HepG2 (cell line): ENCODE data around the gene ANAPC5.
"Not testable (repeated sequence)": the region's sequence is repeated elsewhere in the genome, so short reads cannot be mapped to it uniquely, and the experiment has no call there.

Experiments
- CHD4 ChIP-seq: fragments of 200-600 bp; sonication (generic); IDR thresholded peaks from 2 replicates; pipeline ENCODE4 v1.7.0; 2017; ENCODE audit warnings: mild to moderate bottlenecking, low read length, borderline replicate concordance
- EHMT2 ChIP-seq: fragments of 200-600 bp; sonication (generic); IDR thresholded peaks from 2 replicates; pipeline ENCODE4 v1.7.0; 2017; ENCODE audit warnings: antibody characterized with exemption, low read depth, low read length, borderline replicate concordance
- EZH2 ChIP-seq: conservative IDR thresholded peaks from 2 replicates; pipeline ENCODE4 v1.6.1; 2012; ENCODE audit warnings: mild to moderate bottlenecking, low read depth, low read length, moderate library complexity
- NFIC ChIP-seq: IDR thresholded peaks from 2 replicates; pipeline ENCODE4 v1.6.1; 2012; ENCODE audit warnings: mild to moderate bottlenecking, low read length, inconsistent platforms
- PHF21A ChIP-seq: sonication (generic); formaldehyde crosslinking; IDR thresholded peaks from 2 replicates; pipeline ENCODE4 v1.5.0; 2020; ENCODE audit warnings: mild to moderate bottlenecking, missing genetic modification reagents
- REPIN1 ChIP-seq: sonication (generic); formaldehyde crosslinking; IDR thresholded peaks from 2 replicates; pipeline ENCODE4 v1.8.0; 2022; ENCODE audit warnings: missing genetic modification reagents, low read depth, mild to moderate bottlenecking, borderline replicate concordance
- TBX2 ChIP-seq: sonication (generic); formaldehyde crosslinking; IDR thresholded peaks from 2 replicates; pipeline ENCODE4 v1.5.0; 2020; ENCODE audit warnings: missing genetic modification reagents, mild to moderate bottlenecking, borderline replicate concordance
- TP53 ChIP-seq: sonication (generic); formaldehyde crosslinking; conservative IDR thresholded peaks from 2 replicates; pipeline ENCODE4 v1.4.0; 2020; ENCODE audit warnings: missing genetic modification reagents
- ZNF20 ChIP-seq: sonication (generic); formaldehyde crosslinking; IDR thresholded peaks from 2 replicates; pipeline ENCODE4 v1.4.0; 2020; ENCODE audit warnings: mild to moderate bottlenecking, moderate library complexity, missing genetic modification reagents
- ZNF274 ChIP-seq: sonication (generic); formaldehyde crosslinking; IDR thresholded peaks from 2 replicates; pipeline ENCODE4 v1.5.1; 2020; ENCODE audit warnings: mild to moderate bottlenecking, missing genetic modification reagents
- TF ChIP-seq, protein P1 (sequence below), 2 experiments: sonication (generic) in 1 of 2; formaldehyde crosslinking in 1 of 2; IDR thresholded peaks; 2 replicates each; pipeline versions ENCODE4 v1.5.1 to v1.6.1; 2011 to 2020; ENCODE audit warnings: borderline replicate concordance in 1 of 2, low read depth in 1 of 2, low read length in 1 of 2, mild to moderate bottlenecking in 1 of 2, missing genetic modification reagents in 1 of 2, moderate library complexity in 1 of 2
- TF ChIP-seq, protein P2 (sequence below): sonication (generic); formaldehyde crosslinking; IDR thresholded peaks from 2 replicates; pipeline ENCODE4 v1.4.0; 2020; ENCODE audit warnings: missing genetic modification reagents
- TF ChIP-seq, protein P3 (sequence below): sonication (generic); formaldehyde crosslinking; IDR thresholded peaks from 2 replicates; pipeline ENCODE4 v1.5.0; 2020; ENCODE audit warnings: mild to moderate bottlenecking, missing genetic modification reagents, moderate library complexity

DNA sequence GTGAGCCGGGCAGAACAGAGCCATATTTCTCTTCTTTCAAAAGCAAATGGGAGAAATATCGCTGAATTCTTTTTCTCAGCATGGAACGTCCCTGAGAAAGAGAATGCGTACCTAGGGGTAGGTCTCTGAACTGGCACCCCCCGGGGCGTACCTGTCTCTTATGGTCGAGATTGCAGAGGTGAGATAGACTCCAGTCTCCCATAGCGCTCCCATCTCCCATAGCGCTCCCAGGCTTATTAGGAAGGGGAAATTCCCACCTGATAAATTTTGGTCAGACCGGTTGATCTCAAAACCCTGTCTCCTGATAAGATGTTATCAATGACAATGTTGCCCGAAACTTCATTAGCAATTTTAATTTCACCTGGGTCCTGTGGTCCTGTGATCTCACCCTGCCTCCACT, 71.7 kb downstream of the ANAPC5 start:
- not testable (repeated sequence) for TF ChIP-seq TP53 (CRISPR knock-in tag); EHMT2; ZNF20; EZH2; PHF21A (CRISPR knock-in tag); REPIN1 (CRISPR knock-in tag); ZNF274 (CRISPR knock-in tag); NFIC; TBX2 (CRISPR knock-in tag); CHD4
- TF ChIP-seq, protein P1, sequence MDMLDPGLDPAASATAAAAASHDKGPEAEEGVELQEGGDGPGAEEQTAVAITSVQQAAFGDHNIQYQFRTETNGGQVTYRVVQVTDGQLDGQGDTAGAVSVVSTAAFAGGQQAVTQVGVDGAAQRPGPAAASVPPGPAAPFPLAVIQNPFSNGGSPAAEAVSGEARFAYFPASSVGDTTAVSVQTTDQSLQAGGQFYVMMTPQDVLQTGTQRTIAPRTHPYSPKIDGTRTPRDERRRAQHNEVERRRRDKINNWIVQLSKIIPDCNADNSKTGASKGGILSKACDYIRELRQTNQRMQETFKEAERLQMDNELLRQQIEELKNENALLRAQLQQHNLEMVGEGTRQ (IDR thresholded peaks at IDR 0.05; ENCODE audit: low read depth, low read length) = not testable (repeated sequence)
- TF ChIP-seq, protein P1 (CRISPR knock-in tag; IDR thresholded peaks at IDR 0.05; ENCODE audit: borderline replicate concordance) = not testable (repeated sequence)
- TF ChIP-seq, protein P2, sequence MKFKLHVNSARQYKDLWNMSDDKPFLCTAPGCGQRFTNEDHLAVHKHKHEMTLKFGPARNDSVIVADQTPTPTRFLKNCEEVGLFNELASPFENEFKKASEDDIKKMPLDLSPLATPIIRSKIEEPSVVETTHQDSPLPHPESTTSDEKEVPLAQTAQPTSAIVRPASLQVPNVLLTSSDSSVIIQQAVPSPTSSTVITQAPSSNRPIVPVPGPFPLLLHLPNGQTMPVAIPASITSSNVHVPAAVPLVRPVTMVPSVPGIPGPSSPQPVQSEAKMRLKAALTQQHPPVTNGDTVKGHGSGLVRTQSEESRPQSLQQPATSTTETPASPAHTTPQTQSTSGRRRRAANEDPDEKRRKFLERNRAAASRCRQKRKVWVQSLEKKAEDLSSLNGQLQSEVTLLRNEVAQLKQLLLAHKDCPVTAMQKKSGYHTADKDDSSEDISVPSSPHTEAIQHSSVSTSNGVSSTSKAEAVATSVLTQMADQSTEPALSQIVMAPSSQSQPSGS = not testable (repeated sequence)
- TF ChIP-seq, protein P3, sequence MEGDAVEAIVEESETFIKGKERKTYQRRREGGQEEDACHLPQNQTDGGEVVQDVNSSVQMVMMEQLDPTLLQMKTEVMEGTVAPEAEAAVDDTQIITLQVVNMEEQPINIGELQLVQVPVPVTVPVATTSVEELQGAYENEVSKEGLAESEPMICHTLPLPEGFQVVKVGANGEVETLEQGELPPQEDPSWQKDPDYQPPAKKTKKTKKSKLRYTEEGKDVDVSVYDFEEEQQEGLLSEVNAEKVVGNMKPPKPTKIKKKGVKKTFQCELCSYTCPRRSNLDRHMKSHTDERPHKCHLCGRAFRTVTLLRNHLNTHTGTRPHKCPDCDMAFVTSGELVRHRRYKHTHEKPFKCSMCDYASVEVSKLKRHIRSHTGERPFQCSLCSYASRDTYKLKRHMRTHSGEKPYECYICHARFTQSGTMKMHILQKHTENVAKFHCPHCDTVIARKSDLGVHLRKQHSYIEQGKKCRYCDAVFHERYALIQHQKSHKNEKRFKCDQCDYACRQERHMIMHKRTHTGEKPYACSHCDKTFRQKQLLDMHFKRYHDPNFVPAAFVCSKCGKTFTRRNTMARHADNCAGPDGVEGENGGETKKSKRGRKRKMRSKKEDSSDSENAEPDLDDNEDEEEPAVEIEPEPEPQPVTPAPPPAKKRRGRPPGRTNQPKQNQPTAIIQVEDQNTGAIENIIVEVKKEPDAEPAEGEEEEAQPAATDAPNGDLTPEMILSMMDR = not testable (repeated sequence)
